ENCODE results near the gene DAB1. TPM values are rescaled to one million over a fixed set of nuclear protein-coding genes. Genes with fewer than 3 reads are reported as not detected.

Gene DAB1
- polyA plus RNA-seq, 3 donors, result not detected

- H3K79me2 ChIP-seq (ENCODE audit: insufficient read depth, low read length), result no peaks in the 10 kb centered on the region
- WGBS (ENCODE audit: insufficient coverage), result 100% methylated on average over 2 of the region's 2 CpGs
- no peaks in the 10 kb centered on the region for H3K36me3 ChIP-seq (replicated peaks in 1 of 2; ENCODE audit: control insufficient read depth in 1 of 2, insufficient read depth in 2 of 2, low read length in 2 of 2)
- H3K27ac ChIP-seq (ENCODE audit: low read depth in 1 of 2, low read length in 2 of 2), result no peak overlapping the region
- H3K4me2 ChIP-seq (replicated peaks; ENCODE audit: extremely low read depth, low read length, poor library complexity, severe bottlenecking), result no peak overlapping the region
- no peak for DNase-seq
- Mint-ChIP-seq H3K4me1 (no peaks in the 10 kb centered on the region), H3K27me3 (ENCODE audit: low read depth in 3 of 3) (peaks cover 0 to 3% (median 2%) of the 10 kb centered on the region in 3 donors), H3K4me3 (no peak overlapping the region), H3K9me3 (peaks cover 0 to 5% (median 2%) of the 10 kb centered on the region in 7 donors), H3K36me3 (no peaks in the 10 kb centered on the region), H3K27ac (no peak overlapping the region)
- H3K4me1 ChIP-seq (ENCODE audit: control insufficient read depth in 1 of 2, insufficient read depth in 2 of 2, low read length in 2 of 2), result no peaks in the 10 kb centered on the region
- no peaks in the 10 kb centered on the region for H3K9me3 ChIP-seq (replicated peaks in 1 of 2; ENCODE audit: control insufficient read depth in 1 of 2, insufficient read depth in 1 of 2, low read length in 2 of 2)
- intact Hi-C loops (cut with micrococcal nuclease), result no loop called here
- TF ChIP-seq CTCF (IDR thresholded peaks at IDR 0.05), result no peak
- H3K27me3 ChIP-seq (ENCODE audit: control insufficient read depth in 2 of 2, insufficient read depth in 2 of 2, low read length in 2 of 2), result no peaks in the 10 kb centered on the region
- no peak overlapping the region for H3K9ac ChIP-seq (ENCODE audit: insufficient read depth, low read length, poor library complexity, severe bottlenecking)
- no peak overlapping the region for H3K4me3 ChIP-seq (replicated peaks in 1 of 3; ENCODE audit: low read depth in 2 of 3, low read length in 3 of 3)
- H2AFZ ChIP-seq (ENCODE audit: insufficient read depth, low read depth, low read length, poor library complexity, severe bottlenecking), result no peak overlapping the region
- H4K20me1 ChIP-seq (ENCODE audit: insufficient read depth, low read length), result no peaks in the 10 kb centered on the region
These were observed 415.9 kb downstream of the DAB1 start for GRCh38 chr1:57007948-57008347.

GRCh38 chr1:57007472-57007871, 416.4 kb downstream of the DAB1 start:
- Mint-ChIP-seq H3K4me3 (no peak overlapping the region), H3K36me3 (no peaks in the 10 kb centered on the region), H3K27me3 (ENCODE audit: low read depth in 3 of 3) (peaks cover 0 to 3% (median 2%) of the 10 kb centered on the region in 3 donors), H3K4me1 (no peaks in the 10 kb centered on the region), H3K9me3 (peaks cover 0 to 5% (median 2%) of the 10 kb centered on the region in 7 donors), H3K27ac (no peak overlapping the region)
- Histone ChIP-seq H3K9me3 (replicated peaks in 1 of 2; ENCODE audit: control insufficient read depth in 1 of 2, insufficient read depth in 1 of 2, low read length in 2 of 2) (no peaks in the 10 kb centered on the region), H3K27ac (ENCODE audit: low read depth in 1 of 2, low read length in 2 of 2) (no peak overlapping the region), H3K36me3 (replicated peaks in 1 of 2; ENCODE audit: control insufficient read depth in 1 of 2, insufficient read depth in 2 of 2, low read length in 2 of 2) (no peaks in the 10 kb centered on the region), H4K20me1 (ENCODE audit: insufficient read depth, low read length) (no peaks in the 10 kb centered on the region), H3K4me2 (replicated peaks; ENCODE audit: extremely low read depth, low read length, poor library complexity, severe bottlenecking) (no peak overlapping the region), H3K79me2 (ENCODE audit: insufficient read depth, low read length) (no peaks in the 10 kb centered on the region), H2AFZ (ENCODE audit: insufficient read depth, low read depth, low read length, poor library complexity, severe bottlenecking) (no peak overlapping the region), H3K9ac (ENCODE audit: insufficient read depth, low read length, poor library complexity, severe bottlenecking) (no peak overlapping the region), H3K27me3 (ENCODE audit: control insufficient read depth in 2 of 2, insufficient read depth in 2 of 2, low read length in 2 of 2) (no peaks in the 10 kb centered on the region), H3K4me1 (ENCODE audit: control insufficient read depth in 1 of 2, insufficient read depth in 2 of 2, low read length in 2 of 2) (no peaks in the 10 kb centered on the region), H3K4me3 (replicated peaks in 1 of 3; ENCODE audit: low read depth in 2 of 3, low read length in 3 of 3) (no peak overlapping the region)
- WGBS (ENCODE audit: insufficient coverage), result no CpG with 5 or more reads among the region's 2 CpGs
- no peak for TF ChIP-seq CTCF (IDR thresholded peaks at IDR 0.05)
- DNase-seq, result no peak
- intact Hi-C loops (cut with micrococcal nuclease), result no loop called here

Measured in CD14-positive monocyte (primary cell).